ENCODE data around the gene FMR1NB. TPM values are rescaled to one million over a fixed set of nuclear protein-coding genes. Genes with fewer than 3 reads are reported as not detected.

The FMR1NB gene
- total and polyA plus RNA-seq, 2 of the 4 experiments (the other 2 are of a cell fraction), result not detected

GRCh38 chrX:148037020-148037419, 55.9 kb downstream of the FMR1NB start:
- Histone ChIP-seq H2BK15ac (ENCODE audit: low read depth, low read length) (no peak overlapping the region), H3K27me3 (ENCODE audit: control insufficient read depth, insufficient read depth, low read length) (no peaks in the 10 kb centered on the region), H3K9ac (ENCODE audit: low read depth, low read length) (no peak overlapping the region), H2BK120ac (ENCODE audit: low read depth, low read length) (no peak overlapping the region), H2BK5ac (ENCODE audit: low read depth, low read length, poor library complexity, severe bottlenecking) (no peak overlapping the region), H3K9me1 (ENCODE audit: insufficient read depth, low read length) (no peaks in the 10 kb centered on the region), H2AK9ac (replicated peaks; ENCODE audit: low read depth, low read length, poor library complexity) (no peak overlapping the region), H3K79me1 (ENCODE audit: low read depth in 1 of 2, low read length in 2 of 2) (no peaks in the 10 kb centered on the region), H3K23ac (ENCODE audit: low read depth, low read length) (no peak overlapping the region), H3K14ac (replicated peaks; ENCODE audit: low read depth, low read length) (no peak overlapping the region), H3K4me3 (ENCODE audit: insufficient read depth, low read depth, low read length) (no peak overlapping the region), H4K91ac (ENCODE audit: insufficient read depth, low read depth, low read length) (no peak overlapping the region), H2BK20ac (ENCODE audit: low read depth, low read length) (no peak overlapping the region), H3K56ac (ENCODE audit: extremely low read depth, insufficient read depth, low read length) (no peak overlapping the region), H3K4ac (ENCODE audit: low read depth, low read length) (no peak overlapping the region), H3K9me3 (ENCODE audit: control insufficient read depth, insufficient read depth, low read length) (no peaks in the 10 kb centered on the region), H2AFZ (replicated peaks; ENCODE audit: low read length, poor library complexity) (no peak overlapping the region), H4K8ac (ENCODE audit: low read depth in 2 of 2, low read length in 2 of 2) (no peak overlapping the region), H2AK5ac (ENCODE audit: low read depth, low read length) (no peak overlapping the region), H3K27ac (ENCODE audit: insufficient read depth, low read length) (no peak overlapping the region), H3K4me1 (ENCODE audit: control insufficient read depth, insufficient read depth, low read length) (no peaks in the 10 kb centered on the region), H3K4me2 (ENCODE audit: low read depth, low read length) (no peak overlapping the region), H3K36me3 (ENCODE audit: control insufficient read depth, insufficient read depth, low read length) (no peaks in the 10 kb centered on the region), H3K18ac (ENCODE audit: low read depth, low read length) (no peak overlapping the region), H4K5ac (ENCODE audit: low read depth, low read length) (no peak overlapping the region), H4K20me1 (ENCODE audit: insufficient read depth, low read length) (no peaks in the 10 kb centered on the region)
- no peak for DNase-seq
- dilution Hi-C loops (cut with HindIII; ENCODE audit: low sequenced_read_pairs, unreplicated experiment) (no loop called here), in situ Hi-C loops (cut with MboI; ENCODE audit: low sequenced_read_pairs) (loop anchor here (25.0 kb wide), 1 partner anchor 1250 kb away; no protein-coding TSS in a partner anchor), intact Hi-C loops (cut with micrococcal nuclease) (no loop called here)
- BruUV-seq (replicated peaks), result no TSS peak
- ChIA-PET CTCF (no interaction called here), POLR2A (ENCODE audit: unreplicated experiment) (no interaction called here)
- TF ChIP-seq RCOR1 (IDR thresholded peaks at IDR 0.05; ENCODE audit: insufficient replicate concordance, low read length) (no peak), ELK1 (IDR thresholded peaks at IDR 0.05; ENCODE audit: borderline replicate concordance, low read depth, low read length) (no peak), POLR2A (IDR thresholded peaks at IDR 0.05; ENCODE audit: low read depth, low read length) (no peak), CTCF (conservative IDR thresholded peaks at IDR 0.05; ENCODE audit: low read depth, low read length) (no peak), MAFK (IDR thresholded peaks at IDR 0.05; ENCODE audit: low read depth, low read length) (no peak), CHD1 (IDR thresholded peaks at IDR 0.05; ENCODE audit: low read depth, low read length) (no peak), CEBPB (IDR thresholded peaks at IDR 0.05; ENCODE audit: low read depth, low read length) (no peak), FOS (IDR thresholded peaks at IDR 0.05; ENCODE audit: low read depth, low read length) (no peak), USF2 (IDR thresholded peaks at IDR 0.05; ENCODE audit: low read depth, low read length) (no peak), MXI1 (IDR thresholded peaks at IDR 0.05; ENCODE audit: borderline replicate concordance, low read depth, low read length) (no peak), NFE2L2 (IDR thresholded peaks at IDR 0.05; ENCODE audit: low read depth, low read length) (no peak), RAD21 (IDR thresholded peaks at IDR 0.05; ENCODE audit: low read length) (no peak), SMC3 (IDR thresholded peaks at IDR 0.05; ENCODE audit: low read depth, low read length) (no peak), RFX5 (IDR thresholded peaks at IDR 0.05; ENCODE audit: low read depth, low read length) (no peak), BHLHE40 (IDR thresholded peaks at IDR 0.05; ENCODE audit: low read depth, low read length) (no peak), MAZ (IDR thresholded peaks at IDR 0.05; ENCODE audit: borderline replicate concordance, low read depth, low read length) (no peak)
- 71% methylated on average over 1 of the region's 1 CpG; no CpG with 5 or more reads in 1 of the 2 experiments for WGBS, 2 experiments (ENCODE audit: extremely low coverage in 2 of 2, insufficient read length in 1 of 2)
- ATAC-seq (ENCODE audit: low read depth), result no peak

Data from IMR-90 (cell line).